Activated naive CD4-positive, alpha-beta T cell (primary cell): ENCODE measurements around the gene UCN3.
"Not testable (repeated sequence)": the region's sequence is repeated elsewhere in the genome, so short reads cannot be mapped to it uniquely, and the experiment has no call there.

Experiments used
- DNase-seq, 4 experiments: peaks; one replicate each; lab custom pipeline; 2025; lab: John Stamatoyannopoulos, UW

UCN3 gene

DNA sequence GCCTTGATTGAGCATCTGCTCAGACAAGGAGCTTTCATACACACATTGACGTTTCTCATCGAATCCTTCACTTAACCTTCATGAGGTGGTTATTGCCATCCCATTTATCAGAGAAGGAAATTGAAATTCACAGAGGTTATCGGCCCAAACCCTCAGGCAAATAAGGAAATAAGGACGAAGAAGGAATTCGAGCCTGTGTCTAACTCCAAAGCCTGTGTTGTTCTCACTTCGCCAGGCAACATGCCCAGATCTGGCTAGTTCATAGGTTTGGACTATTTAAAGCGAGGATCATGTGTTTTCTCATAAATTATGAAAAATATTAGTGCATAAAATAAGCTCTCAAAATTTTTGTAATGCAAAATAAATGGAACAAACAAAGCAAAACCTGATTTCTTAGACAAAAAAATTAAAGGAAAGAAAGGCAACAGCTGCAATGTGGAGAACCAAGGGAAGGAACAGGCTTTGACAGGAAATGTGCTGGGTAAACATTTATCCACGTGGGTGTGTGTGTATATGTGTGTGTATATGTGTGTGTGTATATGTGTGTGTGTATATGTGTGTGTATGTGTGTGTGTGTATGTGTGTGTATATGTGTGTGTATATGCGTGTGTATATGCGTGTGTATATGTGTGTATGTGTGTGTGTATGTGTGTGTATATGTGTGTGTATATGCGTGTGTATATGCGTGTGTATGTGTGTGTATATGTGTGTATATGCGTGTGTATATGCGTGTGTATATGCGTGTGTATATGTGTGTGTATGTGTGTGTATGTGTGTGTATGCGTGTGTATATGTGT is 4.8 kb downstream of the UCN3 start:
- DNase-seq = no peak

DNA sequence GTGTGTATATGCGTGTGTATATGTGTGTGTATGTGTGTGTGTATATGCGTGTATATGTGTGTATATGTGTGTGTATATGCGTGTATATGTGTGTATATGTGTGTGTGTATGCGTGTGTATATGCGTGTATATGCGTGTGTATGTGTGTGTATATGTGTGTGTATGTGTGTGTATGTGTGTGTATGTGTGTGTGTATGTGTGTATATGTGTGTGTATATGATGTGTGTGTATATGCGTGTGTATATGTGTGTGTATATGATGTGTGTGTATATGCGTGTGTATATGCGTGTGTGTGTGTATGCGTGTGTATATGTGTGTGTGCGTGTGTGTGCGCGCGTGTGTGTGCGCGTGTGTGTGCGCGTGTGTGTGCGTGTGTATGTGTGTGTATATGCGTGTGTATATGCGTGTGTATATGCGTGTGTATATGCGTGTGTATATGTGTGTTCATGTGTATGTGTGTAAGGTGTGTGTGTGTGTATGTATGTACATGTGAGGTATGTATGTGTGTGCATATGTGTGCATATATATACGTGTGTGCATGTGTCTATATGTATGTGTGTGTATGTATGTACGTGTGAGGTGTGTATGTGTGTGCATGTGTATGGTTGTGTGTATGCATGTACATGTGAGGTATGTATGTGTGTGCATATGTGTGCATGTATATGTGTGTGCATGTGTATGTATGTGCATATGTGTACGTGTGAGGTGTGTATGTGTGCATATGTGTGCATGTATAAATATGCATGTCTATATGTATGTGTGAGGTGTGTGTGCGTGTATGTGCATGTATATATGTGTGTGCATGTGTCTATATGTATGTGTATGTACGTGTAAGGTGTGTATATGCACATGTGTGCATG is 6.0 kb downstream of the UCN3 start:
- DNase-seq = no peak

DNA sequence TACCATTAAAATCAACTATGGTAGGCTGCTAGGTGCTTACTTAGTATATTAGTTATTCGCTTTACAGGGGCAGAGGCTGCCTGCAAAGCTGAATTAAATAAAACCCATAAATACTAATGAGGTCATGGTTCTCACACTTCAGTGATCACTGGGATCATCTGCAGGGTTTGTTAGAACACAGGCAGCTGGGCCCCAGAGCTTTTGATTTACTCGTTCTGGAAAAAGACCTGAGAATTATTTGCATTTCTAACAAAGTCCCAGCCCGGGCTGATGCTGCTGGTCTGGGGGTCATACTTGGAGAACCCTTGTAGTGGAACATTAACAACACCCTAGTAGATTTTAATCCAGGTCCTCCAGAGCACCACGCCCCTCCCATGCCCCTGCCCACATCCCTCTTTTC is 8.5 kb downstream of the UCN3 start:
- DNase-seq = no peak

DNA sequence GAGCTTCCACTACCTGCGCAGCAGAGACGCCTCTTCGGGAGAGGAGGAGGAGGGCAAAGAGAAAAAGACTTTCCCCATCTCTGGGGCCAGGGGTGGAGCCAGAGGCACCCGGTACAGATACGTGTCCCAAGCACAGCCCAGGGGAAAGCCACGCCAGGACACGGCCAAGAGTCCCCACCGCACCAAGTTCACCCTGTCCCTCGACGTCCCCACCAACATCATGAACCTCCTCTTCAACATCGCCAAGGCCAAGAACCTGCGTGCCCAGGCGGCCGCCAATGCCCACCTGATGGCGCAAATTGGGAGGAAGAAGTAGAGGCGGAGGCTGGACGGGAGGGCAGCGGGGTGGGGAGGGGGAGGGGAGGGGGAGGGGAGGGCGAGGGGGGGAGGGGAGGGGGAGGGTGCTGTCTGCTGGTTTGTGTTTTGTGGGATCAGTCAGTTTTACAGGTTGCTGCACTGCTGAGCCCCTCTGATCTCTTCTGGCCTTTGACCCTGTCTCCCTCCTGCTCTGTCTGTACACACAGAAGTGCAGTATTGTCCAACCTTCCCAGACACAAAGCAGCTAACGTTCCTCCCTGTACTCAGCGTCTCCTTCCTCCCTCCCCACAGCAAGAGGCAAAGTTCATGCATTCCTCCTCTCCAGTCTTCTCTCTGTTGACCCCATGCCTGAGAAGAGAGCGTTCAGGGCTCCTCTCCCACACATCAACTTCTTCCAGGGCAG is 9.3 kb downstream of the UCN3 start:
- no peak for DNase-seq

DNA sequence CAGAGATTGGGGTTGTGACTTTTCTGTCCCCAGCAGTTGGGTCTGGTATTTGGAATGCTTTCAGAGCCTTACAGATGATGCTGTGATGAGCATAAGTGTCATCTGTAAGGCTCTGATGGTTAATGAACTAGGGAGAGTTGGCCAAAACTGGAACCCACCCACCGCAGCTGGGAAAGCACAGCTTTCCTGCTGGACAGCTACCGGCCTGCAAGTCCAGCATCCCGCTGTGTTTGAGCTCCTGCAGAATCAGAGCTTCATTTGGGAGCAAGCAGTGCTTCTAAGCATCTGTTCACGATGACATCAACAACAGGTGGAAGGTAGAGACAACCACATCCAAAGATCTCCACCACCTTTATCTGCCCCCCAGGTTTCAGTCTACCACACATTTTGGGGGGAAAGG is 11.7 kb downstream of the UCN3 start:
- DNase-seq = no peak

DNA sequence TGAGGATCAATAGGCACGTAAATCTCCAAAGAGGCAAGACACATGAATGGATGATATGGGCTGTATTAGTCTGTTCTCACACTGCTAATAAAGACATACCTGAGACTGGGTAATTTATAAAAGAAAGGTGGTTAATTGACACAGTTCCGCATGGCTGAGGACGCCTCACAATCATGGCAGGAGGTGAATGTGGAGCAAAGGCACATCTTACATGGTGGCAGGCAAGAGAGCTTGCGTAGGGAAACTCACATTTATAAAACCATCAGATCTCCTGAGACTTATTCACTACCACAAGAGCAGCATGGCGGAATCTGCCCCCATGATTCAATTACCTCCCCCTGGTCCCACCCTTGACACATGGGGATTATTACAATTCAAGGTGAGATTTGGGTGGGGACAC is 14.4 kb downstream of the UCN3 start:
- DNase-seq = not testable (repeated sequence)

DNA sequence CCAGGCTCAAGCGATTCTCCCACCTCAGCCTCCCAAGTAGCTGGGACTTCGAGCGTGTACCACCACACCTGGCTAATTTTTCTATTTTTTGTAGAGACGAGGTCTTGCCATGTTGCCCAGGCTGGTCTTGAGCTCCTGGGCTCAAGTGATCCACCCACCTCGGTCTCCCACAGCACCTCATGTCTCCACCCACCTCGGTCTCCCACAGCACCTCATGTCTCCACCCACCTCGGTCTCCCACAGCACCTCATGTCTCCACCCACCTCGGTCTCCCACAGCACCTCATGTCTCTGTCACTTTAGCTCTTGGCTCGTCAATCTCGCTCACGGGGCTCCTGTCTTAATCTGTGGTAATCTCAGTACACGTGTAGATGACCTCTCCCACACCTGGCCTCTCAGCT is 15.6 kb downstream of the UCN3 start:
- not testable (repeated sequence) for DNase-seq

DNA sequence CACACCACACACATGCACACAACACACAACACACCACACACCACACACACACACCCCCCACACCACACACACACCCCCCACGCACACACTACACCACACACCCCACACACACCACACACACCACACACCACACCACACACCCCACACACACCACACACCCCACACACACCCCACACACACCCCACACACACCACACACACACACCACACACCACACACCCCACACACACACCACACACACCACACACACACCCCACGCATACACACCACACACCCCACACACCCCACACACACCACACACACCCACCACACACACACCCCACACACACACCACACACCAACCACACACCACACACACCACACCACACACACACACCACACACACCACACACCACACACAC is 16.4 kb downstream of the UCN3 start:
- DNase-seq = no peak

DNA sequence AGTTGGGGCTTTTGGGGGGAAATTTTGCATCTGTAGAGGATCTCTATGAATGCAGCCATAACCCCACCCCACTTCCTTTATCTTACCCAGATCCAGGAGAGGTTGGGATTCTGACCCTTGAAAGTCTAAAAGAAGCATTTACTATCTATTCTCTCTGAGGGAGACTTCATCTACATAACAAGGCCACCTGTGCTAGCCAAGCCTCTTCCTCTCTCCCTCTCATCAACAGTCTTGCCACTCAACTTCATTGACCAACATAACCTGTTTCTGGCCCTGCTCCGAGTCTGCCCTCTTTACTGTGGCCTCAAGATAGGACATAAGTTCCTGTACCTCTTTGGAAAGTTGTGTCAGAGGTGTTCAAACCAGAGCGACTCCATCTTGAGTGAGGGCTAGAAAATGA is 20.5 kb downstream of the UCN3 start:
- no peak for DNase-seq

DNA sequence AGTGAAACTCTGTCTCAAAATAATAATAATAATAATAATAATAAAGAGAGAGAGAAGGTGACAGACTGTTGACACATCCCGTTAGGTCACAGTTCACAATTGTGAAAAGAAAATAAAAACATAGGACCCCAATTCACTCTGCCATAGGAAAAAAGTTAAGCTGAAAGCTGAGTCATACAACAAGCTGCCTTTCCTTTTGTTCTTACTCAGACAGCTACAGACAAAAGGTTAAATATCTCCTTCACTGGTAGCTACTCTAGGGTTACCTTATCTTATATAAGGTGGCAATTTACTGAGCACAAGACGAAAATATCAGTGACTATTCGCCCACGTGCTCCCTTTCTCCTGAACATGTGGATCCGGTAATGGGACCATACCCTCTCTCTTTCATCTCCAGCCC is 22.4 kb downstream of the UCN3 start:
- DNase-seq = no peak

DNA sequence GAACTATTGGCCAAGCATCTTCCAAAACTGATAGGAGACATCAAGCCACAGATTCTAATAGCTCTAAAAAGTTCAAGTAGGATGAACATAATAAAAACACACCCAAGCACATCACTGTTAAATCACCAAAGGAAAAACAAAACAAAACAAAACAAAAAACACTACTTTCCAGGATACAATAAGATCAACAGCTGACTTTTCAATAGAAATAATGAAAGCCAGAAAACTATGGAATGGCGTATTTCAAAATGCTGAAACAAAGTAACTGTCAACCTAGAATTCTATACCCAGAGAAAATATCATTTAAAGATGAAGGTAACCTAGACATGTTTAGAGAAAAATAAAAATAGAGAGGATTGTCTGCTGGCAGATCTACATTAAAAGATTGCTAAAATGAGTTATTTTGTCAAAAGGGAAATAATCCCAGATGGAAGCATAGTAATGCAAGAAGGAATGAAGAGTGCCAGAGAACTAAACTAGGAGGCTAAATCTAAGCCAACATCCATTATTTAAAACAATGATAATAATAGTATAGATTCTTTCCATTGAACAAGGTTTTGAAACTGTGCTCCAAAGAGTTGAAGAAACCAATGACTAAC is 25.9 kb downstream of the UCN3 start:
- no peak for DNase-seq

DNA sequence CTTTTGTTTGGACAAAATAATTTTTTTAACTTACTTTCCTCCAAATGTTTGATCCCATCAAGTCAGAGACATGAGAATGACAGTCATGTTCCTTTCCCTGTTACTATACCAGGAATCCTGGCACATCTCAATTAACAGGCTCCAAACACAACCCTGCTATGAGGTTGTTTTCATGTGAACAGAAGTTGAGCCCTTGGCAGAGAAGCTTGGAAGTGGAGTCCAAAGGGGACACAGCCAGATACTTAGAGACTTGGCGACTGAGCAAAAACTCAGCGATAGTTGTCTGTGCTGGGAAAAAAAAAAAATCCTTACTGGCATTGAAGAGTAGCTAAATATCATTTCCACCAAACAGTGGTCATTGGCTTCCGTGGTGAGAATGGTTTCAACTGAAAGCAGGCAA is 27.0 kb downstream of the UCN3 start:
- no peak for DNase-seq

DNA sequence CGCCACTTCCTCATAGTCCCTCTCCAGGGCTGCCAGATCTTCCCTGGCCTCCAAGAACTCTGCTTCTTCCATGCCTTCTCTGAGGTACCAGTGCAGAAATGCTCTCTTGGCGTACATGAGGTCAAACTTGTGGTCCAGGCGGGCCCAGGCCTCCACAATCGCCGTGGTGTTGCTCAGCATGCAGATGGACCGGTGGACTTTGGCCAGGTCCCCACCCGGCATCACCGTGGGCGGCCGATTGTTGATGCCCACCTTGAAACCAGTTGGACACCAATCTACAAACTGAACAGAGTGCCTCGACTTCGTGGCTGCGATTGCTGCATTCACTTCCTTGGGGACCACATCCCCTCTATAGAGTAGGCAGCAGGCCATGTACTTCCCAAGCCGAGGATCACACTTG is 28.8 kb downstream of the UCN3 start:
- no peak for DNase-seq

DNA sequence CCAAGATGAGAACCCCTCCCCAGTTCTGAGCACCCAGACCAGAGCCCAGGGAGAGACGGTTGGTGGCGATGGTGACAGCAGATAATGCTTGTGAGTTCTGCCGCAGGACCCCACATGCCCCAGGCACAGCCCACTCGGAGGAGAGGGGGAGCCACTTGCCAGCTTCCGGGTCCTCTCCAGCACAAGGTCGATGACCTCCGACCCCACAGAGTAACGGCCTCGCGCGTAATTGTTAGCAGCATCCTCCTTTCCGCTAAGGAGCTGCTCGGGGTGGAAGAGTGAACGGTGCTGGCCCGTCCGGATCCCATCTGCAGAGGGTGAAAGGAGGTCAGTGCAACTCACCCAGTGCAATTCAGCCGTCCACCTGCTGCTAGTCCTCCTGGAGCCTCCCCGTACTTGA is 30.4 kb downstream of the UCN3 start:
- no peak for DNase-seq

DNA sequence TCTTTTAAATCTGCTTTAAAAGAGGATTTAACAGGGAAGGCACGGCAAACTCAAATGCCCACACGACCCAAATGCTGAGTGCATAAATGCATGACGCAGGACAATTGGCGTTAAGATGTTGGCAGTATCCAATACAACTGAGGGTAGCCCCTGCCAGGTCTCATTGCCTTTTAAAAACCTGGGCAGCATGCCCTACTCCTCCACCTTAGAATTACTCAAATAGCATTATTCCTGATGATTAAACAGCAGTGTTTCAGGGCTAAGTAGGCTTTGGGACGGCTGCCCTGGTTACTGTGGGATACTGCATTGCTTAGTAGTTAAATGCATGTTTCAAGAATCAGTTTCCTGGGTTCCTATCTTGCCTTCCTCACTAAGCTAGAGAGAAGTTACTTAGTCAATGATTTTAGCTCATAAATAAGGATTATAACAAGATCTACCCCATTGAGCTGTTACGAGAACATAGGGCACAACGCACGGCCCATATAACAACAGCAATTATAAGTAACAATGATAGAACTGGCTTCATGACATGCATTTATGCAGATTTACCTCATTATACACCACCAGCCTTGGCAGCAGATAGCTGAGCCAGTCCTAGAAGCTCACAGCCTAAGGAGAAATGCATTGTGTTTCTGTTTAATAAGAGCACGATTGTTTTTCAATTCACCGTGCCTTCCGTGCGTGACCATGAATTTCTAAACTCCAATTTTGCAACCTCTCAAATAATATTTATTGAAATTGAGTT is 32.0 kb downstream of the UCN3 start:
- no peak for DNase-seq

DNA sequence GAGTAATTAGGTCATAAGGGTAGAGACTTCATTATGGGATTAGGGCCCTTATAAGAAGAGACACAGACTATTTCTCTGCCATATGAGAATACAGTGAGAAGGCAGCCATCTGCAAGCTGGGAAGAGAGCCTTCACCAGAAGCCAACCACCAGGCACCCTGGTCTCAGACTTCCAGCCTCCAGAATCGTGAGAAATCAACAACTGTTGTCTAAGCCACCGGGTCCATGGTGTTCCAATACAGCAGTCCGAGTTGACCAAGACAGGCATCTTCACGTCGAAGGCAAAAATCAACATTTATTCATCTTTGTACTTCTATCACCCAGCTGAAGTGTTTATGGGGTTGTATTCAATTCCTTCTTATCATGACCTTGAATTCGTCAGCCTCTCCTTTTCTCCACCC is 34.6 kb downstream of the UCN3 start:
- no peak for DNase-seq

DNA sequence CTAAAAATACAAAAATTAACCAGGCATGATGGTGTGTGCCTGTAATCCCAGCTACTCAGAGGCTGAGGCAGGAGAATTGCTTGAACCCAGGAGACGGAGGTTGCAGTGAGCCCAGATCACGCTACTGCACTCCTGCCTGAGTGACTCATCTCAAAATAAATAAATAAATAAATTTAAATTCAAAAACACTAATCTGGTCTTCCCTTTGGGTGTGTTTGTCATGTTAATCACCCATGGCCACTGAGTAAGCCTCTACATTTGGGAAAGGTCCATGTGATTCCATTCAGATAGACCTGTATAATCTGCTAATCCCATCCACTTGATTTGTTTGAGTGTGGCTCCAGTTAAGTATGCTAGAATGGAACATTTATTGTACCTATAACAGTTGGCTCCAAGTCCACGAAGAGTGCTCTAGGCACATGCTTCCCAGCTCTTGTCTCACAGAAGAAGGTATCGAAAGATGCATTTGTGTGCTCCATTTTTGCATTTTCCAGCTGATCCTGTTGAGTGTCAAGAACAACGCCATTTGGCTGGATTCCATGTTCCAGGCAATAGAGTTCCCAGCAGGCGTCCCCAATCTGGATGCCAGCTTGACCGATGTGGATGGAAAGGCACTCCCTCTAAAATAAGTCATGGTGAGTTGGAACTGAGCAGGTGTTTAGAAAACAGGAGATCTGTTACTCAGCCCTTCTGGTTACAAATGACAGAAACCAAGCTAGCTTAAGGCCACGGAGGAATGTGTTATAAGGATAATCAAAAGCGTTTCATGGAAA is 35.9 kb downstream of the UCN3 start:
- DNase-seq = no peak

DNA sequence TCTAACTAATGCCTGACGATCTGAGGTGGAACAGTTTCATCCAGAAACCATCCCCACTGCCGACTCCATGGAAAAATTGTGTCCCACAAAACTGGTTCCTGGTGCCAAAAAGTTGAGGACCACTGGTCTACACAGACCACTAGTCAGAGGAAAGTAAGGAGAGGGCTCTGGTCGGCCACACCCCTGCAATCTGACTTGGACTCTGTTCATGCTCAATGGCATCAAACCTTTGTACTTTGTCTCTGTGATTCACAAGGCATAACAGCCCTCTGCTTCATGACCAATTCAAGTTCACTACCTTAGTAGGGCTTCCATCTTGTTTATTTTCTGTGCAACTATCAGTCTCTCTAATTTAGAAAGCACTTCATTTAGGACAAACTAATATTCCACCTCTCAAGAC is 38.0 kb downstream of the UCN3 start:
- DNase-seq = no peak

DNA sequence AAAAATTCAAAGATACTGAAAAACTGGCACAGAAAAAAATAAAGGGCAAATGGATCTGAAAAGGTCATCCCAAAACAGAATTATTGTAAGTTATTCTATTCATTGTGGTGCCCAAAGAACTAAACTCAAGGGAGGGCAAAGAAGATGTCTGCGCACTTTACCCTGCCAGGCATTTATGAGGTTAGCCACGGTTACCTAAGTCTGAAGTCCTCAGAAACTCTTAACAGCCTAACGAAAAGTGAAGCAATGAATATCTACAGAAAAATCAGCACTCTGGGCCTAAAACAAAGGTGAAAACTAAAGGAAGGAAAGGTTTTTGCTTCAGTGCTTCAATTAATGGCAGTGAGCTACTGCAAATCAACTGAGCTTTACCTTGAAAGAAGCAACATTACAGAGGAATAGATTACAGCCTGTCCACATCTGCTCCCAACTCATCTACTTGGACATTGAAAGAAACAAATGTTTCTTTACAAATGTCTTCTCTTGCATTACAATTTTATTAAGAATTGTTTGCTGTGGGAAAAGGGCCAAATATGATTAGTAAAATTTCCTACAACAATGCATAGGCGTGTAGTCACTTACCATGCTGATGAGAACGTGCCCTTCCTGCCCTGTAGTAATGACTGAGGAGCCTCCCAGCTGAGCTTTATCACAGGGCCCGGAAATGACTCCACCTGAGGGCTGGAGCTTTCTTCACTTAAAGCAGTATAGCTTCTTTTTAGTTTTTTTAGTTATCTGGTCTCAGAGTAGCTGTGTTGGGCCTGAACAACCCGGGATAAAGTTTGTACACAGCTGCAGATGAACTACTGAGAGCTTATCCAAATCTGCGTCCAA is 39.7 kb downstream of the UCN3 start, which contains the start of gene TUBAL3:
TUBAL3 (minus strand) TSS at position 621 of the 834 bp plus-strand sequence; CDS start at position 585, 36 bp downstream.
- no peak for DNase-seq

DNA sequence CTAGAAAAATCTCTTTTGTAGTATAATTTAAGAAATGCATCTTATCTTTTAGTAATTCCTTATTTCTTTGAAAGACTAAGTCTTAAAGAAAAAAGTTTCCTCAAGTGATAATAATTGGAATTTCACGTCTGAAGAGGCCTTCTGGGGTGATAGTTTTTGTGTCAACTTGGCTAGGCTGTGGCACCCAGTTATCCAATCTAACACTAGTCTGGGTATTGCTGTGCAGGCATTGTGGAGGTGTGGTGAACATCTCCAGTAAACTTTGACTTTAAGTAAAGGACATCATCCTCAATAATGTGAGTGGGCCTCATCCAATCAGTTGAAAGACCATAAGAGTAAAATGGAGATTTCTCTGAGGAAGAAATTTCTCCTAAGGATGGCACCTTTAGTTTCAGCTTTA is 42.2 kb downstream of the UCN3 start:
- no peak for DNase-seq
